ENCODE data around the gene FSTL4. TPM values are rescaled to one million over a fixed set of nuclear protein-coding genes. Genes with fewer than 3 reads are reported as not detected.

The FSTL4 gene
- total and polyA plus RNA-seq, 2 donors (not counting 1 experiment from before 2014, with no cell fraction given) = 0.31 to 6.7 TPM

GRCh38 chr5:133299021-133299420 lies 313.3 kb downstream of the FSTL4 start:
- Mint-ChIP-seq H3K27ac (no peak overlapping the region), H3K4me1 (no peaks in the 10 kb centered on the region), H3K4me3 (no peak overlapping the region), H3K9me3 (ENCODE audit: insufficient read depth) (no peaks in the 10 kb centered on the region), H3K27me3 (no peaks in the 10 kb centered on the region)
- H3K36me3 ChIP-seq (replicated peaks in 1 of 2; ENCODE audit: control extremely low read depth in 1 of 2, control insufficient read depth in 1 of 2, extremely low read depth in 1 of 2, insufficient read depth in 2 of 2, low read length in 1 of 2) = no peaks in the 10 kb centered on the region
- no peaks in the 10 kb centered on the region for H3K4me1 ChIP-seq (ENCODE audit: control insufficient read depth in 2 of 2, insufficient read depth in 2 of 2, low read length in 2 of 2)
- TF ChIP-seq CTCF (IDR thresholded peaks at IDR 0.05) = no peak
- H3K4me3 ChIP-seq (ENCODE audit: control extremely low read depth in 1 of 5, extremely low read depth in 1 of 5, insufficient read depth in 1 of 5, low read depth in 2 of 5, low read length in 4 of 5) = no peak overlapping the region
- no peaks in the 10 kb centered on the region for H3K27me3 ChIP-seq (replicated peaks in 1 of 4; ENCODE audit: control extremely low read depth in 1 of 4, control insufficient read depth in 3 of 4, insufficient read depth in 4 of 4, low read length in 3 of 4)
- ATAC-seq (ENCODE audit: low read depth) (no peak), DNase-seq (no peak)
- H3K79me2 ChIP-seq (ENCODE audit: control insufficient read depth, insufficient read depth, low read length) = no peaks in the 10 kb centered on the region
- H4K20me1 ChIP-seq (ENCODE audit: control insufficient read depth, insufficient read depth, low read length, poor library complexity, severe bottlenecking) = no peaks in the 10 kb centered on the region
- H3K27ac ChIP-seq (ENCODE audit: low read length in 2 of 2) = no peak overlapping the region
- no peaks in the 10 kb centered on the region for H3K9me3 ChIP-seq (ENCODE audit: control extremely low read depth in 1 of 3, control insufficient read depth in 2 of 3, insufficient read depth in 1 of 3, low read length in 2 of 3)
- H3K9ac ChIP-seq (ENCODE audit: low read length) = no peak overlapping the region
- intact Hi-C loops (cut with micrococcal nuclease) = no loop called here
- no peak overlapping the region for H3K4me2 ChIP-seq (replicated peaks; ENCODE audit: low read depth, low read length, poor library complexity, severe bottlenecking)
- ChIA-PET POLR2A (no interaction called here), CTCF (no interaction called here)
- no peak overlapping the region for H2AFZ ChIP-seq (ENCODE audit: insufficient read depth, low read depth, low read length, poor library complexity, severe bottlenecking)
- 88% methylated on average over 1 of the region's 1 CpG for WGBS (ENCODE audit: insufficient coverage)

- CTCF ChIA-PET = no interaction called here
Measured at GRCh38 chr5:133298447-133298846, 313.9 kb downstream of the FSTL4 start.

More at GRCh38 chr5:133298447-133298846, 313.9 kb downstream of the FSTL4 start:
- Mint-ChIP-seq H3K9me3 (ENCODE audit: insufficient read depth) (no peaks in the 10 kb centered on the region), H3K4me3 (no peak overlapping the region), H3K27me3 (no peaks in the 10 kb centered on the region), H3K4me1 (no peaks in the 10 kb centered on the region), H3K27ac (no peak overlapping the region)
- H3K36me3 ChIP-seq (replicated peaks in 1 of 2; ENCODE audit: control extremely low read depth in 1 of 2, control insufficient read depth in 1 of 2, extremely low read depth in 1 of 2, insufficient read depth in 2 of 2, low read length in 1 of 2) = no peaks in the 10 kb centered on the region
- no peak overlapping the region for H3K4me2 ChIP-seq (replicated peaks; ENCODE audit: low read depth, low read length, poor library complexity, severe bottlenecking)
- no peak for ATAC-seq (ENCODE audit: low read depth)
- no peaks in the 10 kb centered on the region for H3K9me3 ChIP-seq (ENCODE audit: control extremely low read depth in 1 of 3, control insufficient read depth in 2 of 3, insufficient read depth in 1 of 3, low read length in 2 of 3)
- H3K79me2 ChIP-seq (ENCODE audit: control insufficient read depth, insufficient read depth, low read length) = no peaks in the 10 kb centered on the region
- no peak overlapping the region for H3K4me3 ChIP-seq (ENCODE audit: control extremely low read depth in 1 of 5, extremely low read depth in 1 of 5, insufficient read depth in 1 of 5, low read depth in 2 of 5, low read length in 4 of 5)
- no peak for DNase-seq
- H2AFZ ChIP-seq (ENCODE audit: insufficient read depth, low read depth, low read length, poor library complexity, severe bottlenecking) = no peak overlapping the region
- intact Hi-C loops (cut with micrococcal nuclease) = no loop called here
- TF ChIP-seq EZH2 (IDR thresholded peaks at IDR 0.05; ENCODE audit: borderline replicate concordance, insufficient read depth, low read depth, low read length, poor library complexity, severe bottlenecking) (no peak), CTCF (IDR thresholded peaks at IDR 0.05) (no peak)
- H3K4me1 ChIP-seq (ENCODE audit: control insufficient read depth in 2 of 2, insufficient read depth in 2 of 2, low read length in 2 of 2) = no peaks in the 10 kb centered on the region
- 67% methylated on average over 4 of the region's 4 CpGs for WGBS (ENCODE audit: insufficient coverage)
- H4K20me1 ChIP-seq (ENCODE audit: control insufficient read depth, insufficient read depth, low read length, poor library complexity, severe bottlenecking) = no peaks in the 10 kb centered on the region
- POLR2A ChIA-PET = no interaction called here
- H3K9ac ChIP-seq (ENCODE audit: low read length) = no peak overlapping the region
- no peaks in the 10 kb centered on the region for H3K27me3 ChIP-seq (replicated peaks in 1 of 4; ENCODE audit: control extremely low read depth in 1 of 4, control insufficient read depth in 3 of 4, insufficient read depth in 4 of 4, low read length in 3 of 4)
- H3K27ac ChIP-seq (ENCODE audit: low read length in 2 of 2) = no peak overlapping the region

Data from B cell (primary cell).